SKM-1 treated with dmso at 0.1 percent for 144 hours (cell line): Measurements from ENCODE around the gene ANO5.

Experiments used
- DNase-seq: peaks from one replicate; lab custom pipeline; 2025; ENCODE audit not compliant: unreplicated experiment; lab: John Stamatoyannopoulos, UW

Gene ANO5

GRCh38 chr11:22192642-22193347 lies at the start of gene ANO5:
Gene ANO5, plus strand, starts transcription at chr11:22193085. Its CDS starts 408 bp downstream, at chr11:22193493.
- DNase-seq = peak; percentile 55

- no peak for DNase-seq
Measured at GRCh38 chr11:22151649-22152197, 41.2 kb upstream of the ANO5 start.

GRCh38 chr11:22157531-22157930 lies 35.4 kb upstream of the ANO5 start:
- DNase-seq = no peak

- DNase-seq = no peak
Measured at GRCh38 chr11:22161489-22161888, 31.4 kb upstream of the ANO5 start.

GRCh38 chr11:22162756-22163155 lies 30.1 kb upstream of the ANO5 start:
- DNase-seq = peak; percentile 27

GRCh38 chr11:22163394-22163797 lies 29.5 kb upstream of the ANO5 start:
- peak; percentile 92 for DNase-seq

GRCh38 chr11:22165087-22165486 lies 27.8 kb upstream of the ANO5 start:
- DNase-seq = no peak

- no peak for DNase-seq
Measured at GRCh38 chr11:22165759-22166513, 26.9 kb upstream of the ANO5 start.

GRCh38 chr11:22169833-22170232 lies 23.1 kb upstream of the ANO5 start:
- DNase-seq = peak; percentile 52

- no peak for DNase-seq
Measured at GRCh38 chr11:22173532-22173931, 19.4 kb upstream of the ANO5 start.

GRCh38 chr11:22177186-22177585 lies 15.7 kb upstream of the ANO5 start:
- no peak for DNase-seq

- no peak for DNase-seq
Measured at GRCh38 chr11:22179626-22180025, 13.3 kb upstream of the ANO5 start.

- DNase-seq = no peak
Measured at GRCh38 chr11:22180131-22180530, 12.8 kb upstream of the ANO5 start.

- no peak for DNase-seq
Measured at GRCh38 chr11:22189660-22190059, 3.2 kb upstream of the ANO5 start.

- DNase-seq = no peak
Measured at GRCh38 chr11:22190827-22191463, 1.9 kb upstream of the ANO5 start.

GRCh38 chr11:22192289-22192641 lies 620 bp upstream of the ANO5 start:
- peak; percentile 15 for DNase-seq

GRCh38 chr11:22193348-22194051 lies 615 bp downstream of the ANO5 start:
- DNase-seq = peak; percentile 17

GRCh38 chr11:22194306-22194705 lies 1.4 kb downstream of the ANO5 start:
- DNase-seq = no peak

- DNase-seq = no peak
Measured at GRCh38 chr11:22194907-22195306, 2.0 kb downstream of the ANO5 start.

GRCh38 chr11:22197139-22198005 lies 4.5 kb downstream of the ANO5 start:
- no peak for DNase-seq
